Sigmoid colon (tissue), 7 donors: ENCODE measurements around the gene KCNK3. TPM values are rescaled to one million over a fixed set of nuclear protein-coding genes. Genes with fewer than 3 reads are reported as not detected.
"Not testable (repeated sequence)": the region's sequence is repeated elsewhere in the genome, so short reads cannot be mapped to it uniquely, and the experiment has no call there.

Experiments used
- DNase-seq: peaks from one replicate; pipeline ENCODE4 v3.0.0-alpha.2; 2019
- H3K27ac ChIP-seq, 4 donors: fragments of 200-600 bp; sonication (generic); one replicate each; pipeline ENCODE4 v1.5.1; 2016 to 2019; ENCODE audit warnings: mild to moderate bottlenecking in 1 of 4
- H3K27me3 ChIP-seq, 3 donors: fragments of 200-600 bp; sonication (generic); one replicate each; pipeline ENCODE4 v1.5.1; 2019; ENCODE audit warnings: mild to moderate bottlenecking in 1 of 3
- H3K36me3 ChIP-seq, 4 donors: fragments of 200-600 bp; sonication (generic); one replicate each; pipeline ENCODE4 v1.5.1; 2016 to 2019
- H3K4me1 ChIP-seq, 4 donors: fragments of 200-600 bp; sonication (generic); one replicate each; pipeline ENCODE4 v1.5.1; 2017 to 2019
- H3K4me3 ChIP-seq, 4 donors: fragments of 200-600 bp; sonication (generic); one replicate each; pipeline ENCODE4 v1.5.1; 2017 to 2019; ENCODE audit warnings: mild to moderate bottlenecking in 2 of 4, moderate library complexity in 1 of 4
- H3K9me3 ChIP-seq, 4 donors: fragments of 200-600 bp in 3 of 4; sonication (generic) in 3 of 4; one replicate each; pipeline versions ENCODE4 v1.5.1 to v1.6.1; 2013 to 2019
- CTCF ChIP-seq, 4 experiments: fragments of 450-650 bp in 3 of 4; fragments of 200-600 bp in 1 of 4; IDR thresholded peaks; one replicate each; pipeline ENCODE4 v1.5.1; 2016 to 2019; ENCODE audit warnings: antibody characterized with exemption in 4 of 4, mild to moderate bottlenecking in 3 of 4, moderate library complexity in 2 of 4
- EP300 ChIP-seq, 4 donors: sonication (generic); formaldehyde crosslinking; IDR thresholded peaks; one replicate each; pipeline ENCODE4 v1.6.1; 2017; ENCODE audit warnings: antibody characterized with exemption in 4 of 4
- POLR2A ChIP-seq, 2 donors: fragments of 450-650 bp; IDR thresholded peaks; one replicate each; pipeline ENCODE4 v1.6.1; 2016; ENCODE audit warnings: antibody characterized with exemption in 2 of 2, mild to moderate bottlenecking in 2 of 2, moderate library complexity in 2 of 2
- POLR2AphosphoS5 ChIP-seq, 4 donors: sonication (generic); formaldehyde crosslinking; IDR thresholded peaks; one replicate each; pipeline ENCODE4 v1.6.1; 2017; ENCODE audit warnings: antibody characterized with exemption in 4 of 4
- WGBS, 2 donors: extraction: QIAGEN DNeasy Blood & Tissue Kit; methylation state at CpG; one replicate each; pipeline ENCODE4 v1.1.7; 2013; 5-methylcytosine and 5-hydroxymethylcytosine counted together
- intact Hi-C: fragments of 100-400 bp; cut with DNase I; formaldehyde crosslinking; loops from one replicate; pipeline ENCODE4 v1.15.1; 2023
- polyA plus RNA-seq, 3 donors: library from polyadenylated mRNA; stranded (reverse); fragments of 200-250 nt; gene quantifications; one replicate each; pipeline ENCODE4 v1.2.3, GENCODE V29; 2013
- total RNA-seq, 4 donors: library from RNA; depleted of rRNA; stranded (reverse); fragments of >200 nt; gene quantifications; one replicate each; pipeline ENCODE4 v1.1.0, GENCODE V29; 2016
- donor health status: healthy with polysubstance abuse.
- donor health status: Bipolar disorder and iron deficiency.
- donor health status: healthy.

The KCNK3 gene
- total and polyA plus RNA-seq, 7 donors, result under 0.01 to 12.2 (median 2.9) TPM

GRCh38 chr2:26744953-26745352 is 52.4 kb downstream of the KCNK3 start:
- no peak overlapping the region for H3K4me3 ChIP-seq
- H3K36me3 ChIP-seq, result no peaks in the 10 kb centered on the region
- H3K27me3 ChIP-seq, result no peaks in the 10 kb centered on the region
- WGBS, 2 donors, result 86 to 92% methylated on average over 3 of the region's 3 CpGs
- no peak overlapping the region for H3K27ac ChIP-seq
- no peak for DNase-seq
- TF ChIP-seq POLR2AphosphoS5 (IDR thresholded peaks at IDR 0.05) (no peak), EP300 (IDR thresholded peaks at IDR 0.05) (no peak), CTCF (IDR thresholded peaks at IDR 0.05) (no peak), POLR2A (IDR thresholded peaks at IDR 0.05) (no peak)
- intact Hi-C loops, result loop anchor here (1.0 to 5.0 kb wide), 2 partner anchors 53 to 140 kb away; partner anchors contain the start of gene KCNK3
- no peaks in the 10 kb centered on the region for H3K9me3 ChIP-seq
- H3K4me1 ChIP-seq, result peaks cover 0 to 3% (median 0%) of the 10 kb centered on the region in 4 donors

- intact Hi-C loops, result loop anchor here (1.0 kb wide), 1 partner anchor 140 kb away; no protein-coding TSS in a partner anchor
- H3K9me3 ChIP-seq, result no peaks in the 10 kb centered on the region
- no peaks in the 10 kb centered on the region for H3K27me3 ChIP-seq
- no peak overlapping the region for H3K4me3 ChIP-seq
- no peak for TF ChIP-seq POLR2AphosphoS5 (IDR thresholded peaks at IDR 0.05)
- peak; percentile 83 to 93 (median 90) for TF ChIP-seq CTCF (IDR thresholded peaks at IDR 0.05)
- 24 to 35% methylated on average over 9 of the region's 9 CpGs for WGBS, 2 donors
- peaks cover 0 to 3% (median 0%) of the 10 kb centered on the region in 4 donors for H3K4me1 ChIP-seq
- no peak overlapping the region for H3K27ac ChIP-seq
- peak; percentile 90 for DNase-seq
- no peaks in the 10 kb centered on the region for H3K36me3 ChIP-seq
Observed at GRCh38 chr2:26745609-26746327, 53.2 kb downstream of the KCNK3 start.

- H3K4me1 ChIP-seq, result peaks cover 0 to 3% (median 0%) of the 10 kb centered on the region in 4 donors
- no peaks in the 10 kb centered on the region for H3K9me3 ChIP-seq
- WGBS, 2 donors, result 51 to 79% methylated on average over 3 of the region's 3 CpGs
- TF ChIP-seq POLR2AphosphoS5 (IDR thresholded peaks at IDR 0.05), result no peak
- no peak for TF ChIP-seq POLR2A (IDR thresholded peaks at IDR 0.05)
- TF ChIP-seq CTCF (IDR thresholded peaks at IDR 0.05), result no peak
- no peak for TF ChIP-seq EP300 (IDR thresholded peaks at IDR 0.05)
- no peaks in the 10 kb centered on the region for H3K36me3 ChIP-seq
- H3K4me3 ChIP-seq, result no peak overlapping the region
- no peak for DNase-seq
- no peaks in the 10 kb centered on the region for H3K27me3 ChIP-seq
- intact Hi-C loops, result no loop called here
- no peak overlapping the region for H3K27ac ChIP-seq
Observed at GRCh38 chr2:26746934-26747333, 54.4 kb downstream of the KCNK3 start.

GRCh38 chr2:26749787-26750420 is 57.4 kb downstream of the KCNK3 start:
- H3K9me3 ChIP-seq, H3K27ac ChIP-seq, H3K4me3 ChIP-seq, H3K4me1 ChIP-seq, DNase-seq, H3K27me3 ChIP-seq, intact Hi-C loops, H3K36me3 ChIP-seq: not testable (repeated sequence)
- 56 to 63% methylated on average over 8 of the region's 8 CpGs for WGBS, 2 donors

GRCh38 chr2:26750467-26750866 is 57.9 kb downstream of the KCNK3 start:
- H3K9me3 ChIP-seq, H3K27me3 ChIP-seq, DNase-seq, H3K4me1 ChIP-seq, H3K4me3 ChIP-seq, H3K36me3 ChIP-seq, intact Hi-C loops, H3K27ac ChIP-seq: not testable (repeated sequence)
- 83 to 88% methylated on average over 11 of the region's 11 CpGs for WGBS, 2 donors
